ENCODE results near the gene CEMIP2. TPM values are rescaled to one million over a fixed set of nuclear protein-coding genes. Genes with fewer than 3 reads are reported as not detected.

CEMIP2 gene
- total RNA-seq, 1 experiment from 2014 or later, result 40.5 TPM

GRCh38 chr9:71687676-71688075, 80.6 kb downstream of the CEMIP2 start:
- ChIA-PET CTCF (no interaction called here), POLR2A (no interaction called here)
- no peaks in the 10 kb centered on the region for H3K27me3 Mint-ChIP-seq (ENCODE audit: low read depth)
- H3K9me3 Mint-ChIP-seq, result no peaks in the 10 kb centered on the region
- H3K4me3 Mint-ChIP-seq, result no peak overlapping the region
- peaks cover 47% of the 10 kb centered on the region for H3K36me3 Mint-ChIP-seq
- peaks cover 26% of the 10 kb centered on the region for H3K4me1 Mint-ChIP-seq
- TF ChIP-seq, protein P1, sequence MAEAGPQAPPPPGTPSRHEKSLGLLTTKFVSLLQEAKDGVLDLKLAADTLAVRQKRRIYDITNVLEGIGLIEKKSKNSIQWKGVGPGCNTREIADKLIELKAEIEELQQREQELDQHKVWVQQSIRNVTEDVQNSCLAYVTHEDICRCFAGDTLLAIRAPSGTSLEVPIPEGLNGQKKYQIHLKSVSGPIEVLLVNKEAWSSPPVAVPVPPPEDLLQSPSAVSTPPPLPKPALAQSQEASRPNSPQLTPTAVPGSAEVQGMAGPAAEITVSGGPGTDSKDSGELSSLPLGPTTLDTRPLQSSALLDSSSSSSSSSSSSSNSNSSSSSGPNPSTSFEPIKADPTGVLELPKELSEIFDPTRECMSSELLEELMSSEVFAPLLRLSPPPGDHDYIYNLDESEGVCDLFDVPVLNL (CRISPR knock-in tag; IDR thresholded peaks at IDR 0.05; ENCODE audit: borderline replicate concordance, low read depth), result no peak
- TF ChIP-seq ZNF121 (CRISPR knock-in tag; IDR thresholded peaks at IDR 0.05) (no peak), ZSCAN18 (CRISPR knock-in tag; IDR thresholded peaks at IDR 0.05) (no peak), NR2C2 (CRISPR knock-in tag; IDR thresholded peaks at IDR 0.05) (no peak), FOXJ3 (CRISPR knock-in tag; IDR thresholded peaks at IDR 0.05; ENCODE audit: borderline replicate concordance) (no peak), SMAD3 (CRISPR knock-in tag; IDR thresholded peaks at IDR 0.05; ENCODE audit: borderline replicate concordance) (no peak), TEAD1 (CRISPR knock-in tag; IDR thresholded peaks at IDR 0.05) (no peak), GABPB1 (CRISPR knock-in tag; IDR thresholded peaks at IDR 0.05) (no peak), TCF7 (CRISPR knock-in tag; IDR thresholded peaks at IDR 0.05; ENCODE audit: low read depth) (no peak), NFYB (CRISPR knock-in tag; conservative IDR thresholded peaks at IDR 0.05; ENCODE audit: low read depth) (no peak), PREB (CRISPR knock-in tag; IDR thresholded peaks at IDR 0.05; ENCODE audit: borderline replicate concordance) (no peak), ZBTB43 (CRISPR knock-in tag; IDR thresholded peaks at IDR 0.05) (no peak), CDX4 (CRISPR knock-in tag; IDR thresholded peaks at IDR 0.05; ENCODE audit: borderline replicate concordance) (no peak), ETV6 (CRISPR knock-in tag; IDR thresholded peaks at IDR 0.05) (no peak), TP53 (CRISPR knock-in tag; IDR thresholded peaks at IDR 0.05) (no peak), ATF1 (CRISPR knock-in tag; IDR thresholded peaks at IDR 0.05) (no peak)
- TF ChIP-seq, protein P2, sequence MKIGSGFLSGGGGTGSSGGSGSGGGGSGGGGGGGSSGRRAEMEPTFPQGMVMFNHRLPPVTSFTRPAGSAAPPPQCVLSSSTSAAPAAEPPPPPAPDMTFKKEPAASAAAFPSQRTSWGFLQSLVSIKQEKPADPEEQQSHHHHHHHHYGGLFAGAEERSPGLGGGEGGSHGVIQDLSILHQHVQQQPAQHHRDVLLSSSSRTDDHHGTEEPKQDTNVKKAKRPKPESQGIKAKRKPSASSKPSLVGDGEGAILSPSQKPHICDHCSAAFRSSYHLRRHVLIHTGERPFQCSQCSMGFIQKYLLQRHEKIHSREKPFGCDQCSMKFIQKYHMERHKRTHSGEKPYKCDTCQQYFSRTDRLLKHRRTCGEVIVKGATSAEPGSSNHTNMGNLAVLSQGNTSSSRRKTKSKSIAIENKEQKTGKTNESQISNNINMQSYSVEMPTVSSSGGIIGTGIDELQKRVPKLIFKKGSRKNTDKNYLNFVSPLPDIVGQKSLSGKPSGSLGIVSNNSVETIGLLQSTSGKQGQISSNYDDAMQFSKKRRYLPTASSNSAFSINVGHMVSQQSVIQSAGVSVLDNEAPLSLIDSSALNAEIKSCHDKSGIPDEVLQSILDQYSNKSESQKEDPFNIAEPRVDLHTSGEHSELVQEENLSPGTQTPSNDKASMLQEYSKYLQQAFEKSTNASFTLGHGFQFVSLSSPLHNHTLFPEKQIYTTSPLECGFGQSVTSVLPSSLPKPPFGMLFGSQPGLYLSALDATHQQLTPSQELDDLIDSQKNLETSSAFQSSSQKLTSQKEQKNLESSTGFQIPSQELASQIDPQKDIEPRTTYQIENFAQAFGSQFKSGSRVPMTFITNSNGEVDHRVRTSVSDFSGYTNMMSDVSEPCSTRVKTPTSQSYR (CRISPR knock-in tag; IDR thresholded peaks at IDR 0.05), result no peak
- TF ChIP-seq, protein P3, sequence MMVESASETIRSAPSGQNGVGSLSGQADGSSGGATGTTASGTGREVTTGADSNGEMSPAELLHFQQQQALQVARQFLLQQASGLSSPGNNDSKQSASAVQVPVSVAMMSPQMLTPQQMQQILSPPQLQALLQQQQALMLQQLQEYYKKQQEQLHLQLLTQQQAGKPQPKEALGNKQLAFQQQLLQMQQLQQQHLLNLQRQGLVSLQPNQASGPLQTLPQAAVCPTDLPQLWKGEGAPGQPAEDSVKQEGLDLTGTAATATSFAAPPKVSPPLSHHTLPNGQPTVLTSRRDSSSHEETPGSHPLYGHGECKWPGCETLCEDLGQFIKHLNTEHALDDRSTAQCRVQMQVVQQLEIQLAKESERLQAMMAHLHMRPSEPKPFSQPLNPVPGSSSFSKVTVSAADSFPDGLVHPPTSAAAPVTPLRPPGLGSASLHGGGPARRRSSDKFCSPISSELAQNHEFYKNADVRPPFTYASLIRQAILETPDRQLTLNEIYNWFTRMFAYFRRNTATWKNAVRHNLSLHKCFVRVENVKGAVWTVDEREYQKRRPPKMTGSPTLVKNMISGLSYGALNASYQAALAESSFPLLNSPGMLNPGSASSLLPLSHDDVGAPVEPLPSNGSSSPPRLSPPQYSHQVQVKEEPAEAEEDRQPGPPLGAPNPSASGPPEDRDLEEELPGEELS (CRISPR knock-in tag; IDR thresholded peaks at IDR 0.05), result no peak
- no peak overlapping the region for H3K27ac Mint-ChIP-seq
- DNase-seq (ENCODE audit: low spot score) (no peak), ATAC-seq (no peak)
